HG03045 (cell line): ENCODE measurements around the gene CIITA.
"Not testable (repeated sequence)": the region's sequence is repeated elsewhere in the genome, so short reads cannot be mapped to it uniquely, and the experiment has no call there.

Experiments
- ATAC-seq: cut with Tn5 transposase; IDR thresholded peaks from one replicate; pipeline ENCODE4 v1.9.1; 2021; ENCODE audit warnings: mild to moderate bottlenecking, moderate library complexity; ENCODE audit not compliant: unreplicated experiment

Gene CIITA, protein sequence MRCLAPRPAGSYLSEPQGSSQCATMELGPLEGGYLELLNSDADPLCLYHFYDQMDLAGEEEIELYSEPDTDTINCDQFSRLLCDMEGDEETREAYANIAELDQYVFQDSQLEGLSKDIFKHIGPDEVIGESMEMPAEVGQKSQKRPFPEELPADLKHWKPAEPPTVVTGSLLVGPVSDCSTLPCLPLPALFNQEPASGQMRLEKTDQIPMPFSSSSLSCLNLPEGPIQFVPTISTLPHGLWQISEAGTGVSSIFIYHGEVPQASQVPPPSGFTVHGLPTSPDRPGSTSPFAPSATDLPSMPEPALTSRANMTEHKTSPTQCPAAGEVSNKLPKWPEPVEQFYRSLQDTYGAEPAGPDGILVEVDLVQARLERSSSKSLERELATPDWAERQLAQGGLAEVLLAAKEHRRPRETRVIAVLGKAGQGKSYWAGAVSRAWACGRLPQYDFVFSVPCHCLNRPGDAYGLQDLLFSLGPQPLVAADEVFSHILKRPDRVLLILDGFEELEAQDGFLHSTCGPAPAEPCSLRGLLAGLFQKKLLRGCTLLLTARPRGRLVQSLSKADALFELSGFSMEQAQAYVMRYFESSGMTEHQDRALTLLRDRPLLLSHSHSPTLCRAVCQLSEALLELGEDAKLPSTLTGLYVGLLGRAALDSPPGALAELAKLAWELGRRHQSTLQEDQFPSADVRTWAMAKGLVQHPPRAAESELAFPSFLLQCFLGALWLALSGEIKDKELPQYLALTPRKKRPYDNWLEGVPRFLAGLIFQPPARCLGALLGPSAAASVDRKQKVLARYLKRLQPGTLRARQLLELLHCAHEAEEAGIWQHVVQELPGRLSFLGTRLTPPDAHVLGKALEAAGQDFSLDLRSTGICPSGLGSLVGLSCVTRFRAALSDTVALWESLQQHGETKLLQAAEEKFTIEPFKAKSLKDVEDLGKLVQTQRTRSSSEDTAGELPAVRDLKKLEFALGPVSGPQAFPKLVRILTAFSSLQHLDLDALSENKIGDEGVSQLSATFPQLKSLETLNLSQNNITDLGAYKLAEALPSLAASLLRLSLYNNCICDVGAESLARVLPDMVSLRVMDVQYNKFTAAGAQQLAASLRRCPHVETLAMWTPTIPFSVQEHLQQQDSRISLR

DNA sequence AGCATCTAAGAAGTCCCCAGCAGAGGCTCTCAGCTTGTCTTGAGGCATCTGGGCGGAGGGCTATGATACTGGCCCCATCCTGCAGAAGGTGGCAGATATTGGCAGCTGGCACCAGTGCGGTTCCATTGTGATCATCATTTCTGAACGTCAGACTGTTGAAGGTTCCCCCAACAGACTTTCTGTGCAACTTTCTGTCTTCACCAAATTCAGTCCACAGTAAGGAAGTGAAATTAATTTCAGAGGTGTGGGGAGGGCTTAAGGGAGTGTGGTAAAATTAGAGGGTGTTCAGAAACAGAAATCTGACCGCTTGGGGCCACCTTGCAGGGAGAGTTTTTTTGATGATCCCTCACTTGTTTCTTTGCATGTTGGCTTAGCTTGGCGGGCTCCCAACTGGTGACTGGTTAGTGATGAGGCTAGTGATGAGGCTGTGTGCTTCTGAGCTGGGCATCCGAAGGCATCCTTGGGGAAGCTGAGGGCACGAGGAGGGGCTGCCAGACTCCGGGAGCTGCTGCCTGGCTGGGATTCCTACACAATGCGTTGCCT lies at the start of gene CIITA:
TSS of gene CIITA (plus strand) at position 404 of the 543 bp plus-strand sequence. CDS start at position 533, 129 bp downstream.
- peak; percentile 51 for ATAC-seq

DNA sequence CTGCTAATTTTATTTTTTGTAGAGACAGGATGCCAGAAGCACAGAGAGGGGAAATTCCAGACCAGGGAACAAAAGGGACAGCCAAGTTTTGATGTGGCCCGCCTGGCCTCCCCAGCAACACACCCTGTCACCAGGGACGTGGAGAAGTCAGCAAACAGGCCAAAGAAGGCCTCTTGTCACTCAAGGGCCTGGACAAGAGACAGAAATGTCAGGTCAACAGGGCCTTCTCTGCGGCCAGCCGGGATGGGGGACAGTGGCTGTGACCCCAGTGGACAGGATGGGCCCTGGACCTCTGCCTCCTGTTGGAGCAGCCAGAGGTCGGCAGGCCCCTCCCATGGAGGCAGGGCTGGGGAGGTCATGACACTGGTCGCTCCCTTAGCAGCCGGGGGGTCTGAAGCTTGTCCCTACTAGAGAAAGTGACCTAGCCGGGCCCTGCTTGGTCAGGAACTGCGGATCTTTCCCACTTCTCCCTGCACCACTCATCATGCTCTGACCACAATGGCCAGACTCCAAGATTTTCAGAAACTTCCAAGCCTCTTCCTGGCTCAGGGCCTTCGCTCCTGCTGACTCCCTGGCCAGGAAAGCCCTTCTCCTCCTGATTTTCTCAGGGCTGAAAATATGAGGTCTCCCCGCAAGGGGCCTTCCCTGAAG lies 49.2 kb upstream of the CIITA start:
- no peak for ATAC-seq

DNA sequence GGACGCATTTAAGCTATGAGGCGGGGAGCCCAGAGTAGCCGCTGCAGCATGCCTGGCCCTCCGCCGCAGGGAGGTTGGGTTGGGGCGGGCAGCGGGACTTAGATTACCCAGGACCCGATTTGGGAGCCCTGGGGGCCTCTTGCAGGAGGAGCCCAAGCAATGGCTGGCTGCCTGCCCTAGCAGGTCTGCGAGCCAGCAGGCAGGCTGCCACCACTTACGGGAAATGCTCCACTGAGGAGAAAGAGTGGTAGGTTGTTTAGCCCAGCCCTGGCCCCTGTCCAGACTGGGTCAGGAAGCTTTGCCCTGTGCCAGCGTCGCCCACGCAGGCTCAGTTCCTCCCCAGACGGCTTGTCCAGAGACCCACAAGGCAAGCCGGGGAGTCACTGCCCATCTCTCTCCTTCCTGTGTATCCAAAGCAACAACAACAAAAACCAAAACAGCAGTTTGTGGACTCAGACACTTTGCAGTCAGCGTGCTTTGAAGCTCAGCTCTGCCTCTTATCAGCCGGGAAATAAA lies 48.1 kb upstream of the CIITA start:
- no peak for ATAC-seq

DNA sequence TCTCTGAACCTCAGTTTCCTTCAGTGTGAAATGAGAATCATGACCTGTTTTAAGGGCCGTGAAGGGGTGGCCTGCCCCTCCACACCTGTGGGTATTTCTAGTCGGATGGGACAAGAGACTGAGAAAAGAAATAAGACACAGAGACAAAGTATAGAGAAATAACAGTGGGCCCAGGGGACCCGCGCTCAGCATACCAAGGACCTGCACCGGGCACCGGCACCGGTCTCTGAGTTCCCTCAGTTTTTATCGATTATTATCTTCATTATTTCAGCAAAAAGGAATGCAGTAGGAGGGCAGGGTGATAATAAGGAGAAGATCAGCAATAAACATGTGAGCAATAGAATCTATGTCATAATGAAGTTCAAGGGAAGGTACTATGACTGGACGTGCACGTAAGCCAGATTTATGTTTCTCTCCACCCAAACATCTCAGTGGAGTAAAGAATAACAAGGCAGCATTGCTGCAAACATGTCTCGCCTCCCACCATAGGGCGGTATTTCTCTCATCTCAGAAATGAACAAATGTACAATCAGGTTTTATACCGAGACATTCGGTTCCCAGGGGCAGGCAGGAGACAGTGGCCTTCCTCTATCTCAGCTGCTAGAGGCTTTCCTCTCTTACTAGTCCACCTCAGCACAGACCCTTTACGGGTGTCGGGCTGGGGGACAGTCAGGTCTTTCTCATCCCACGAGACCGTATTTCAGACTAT lies 47.5 kb upstream of the CIITA start:
- ATAC-seq, result not testable (repeated sequence)

DNA sequence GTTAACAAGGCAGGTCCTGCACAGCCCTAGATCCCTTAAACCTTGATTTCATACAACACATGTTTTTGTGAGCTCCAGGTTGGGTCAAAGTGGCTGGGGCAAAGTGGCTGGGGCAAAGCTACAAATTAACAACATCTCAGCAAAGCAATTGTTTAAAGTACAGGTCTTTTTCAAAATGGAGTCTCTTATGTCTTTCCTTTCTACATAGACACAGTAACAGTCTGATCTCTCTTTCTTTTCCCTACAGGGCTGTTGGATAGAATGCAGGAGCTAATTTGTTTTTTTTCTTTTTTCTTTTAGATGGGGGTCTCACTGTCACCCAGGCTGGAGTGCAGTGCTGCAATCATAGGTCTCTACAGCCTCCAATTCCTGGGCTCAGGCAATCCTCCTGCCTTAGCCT lies 46.8 kb upstream of the CIITA start:
- ATAC-seq, result not testable (repeated sequence)

DNA sequence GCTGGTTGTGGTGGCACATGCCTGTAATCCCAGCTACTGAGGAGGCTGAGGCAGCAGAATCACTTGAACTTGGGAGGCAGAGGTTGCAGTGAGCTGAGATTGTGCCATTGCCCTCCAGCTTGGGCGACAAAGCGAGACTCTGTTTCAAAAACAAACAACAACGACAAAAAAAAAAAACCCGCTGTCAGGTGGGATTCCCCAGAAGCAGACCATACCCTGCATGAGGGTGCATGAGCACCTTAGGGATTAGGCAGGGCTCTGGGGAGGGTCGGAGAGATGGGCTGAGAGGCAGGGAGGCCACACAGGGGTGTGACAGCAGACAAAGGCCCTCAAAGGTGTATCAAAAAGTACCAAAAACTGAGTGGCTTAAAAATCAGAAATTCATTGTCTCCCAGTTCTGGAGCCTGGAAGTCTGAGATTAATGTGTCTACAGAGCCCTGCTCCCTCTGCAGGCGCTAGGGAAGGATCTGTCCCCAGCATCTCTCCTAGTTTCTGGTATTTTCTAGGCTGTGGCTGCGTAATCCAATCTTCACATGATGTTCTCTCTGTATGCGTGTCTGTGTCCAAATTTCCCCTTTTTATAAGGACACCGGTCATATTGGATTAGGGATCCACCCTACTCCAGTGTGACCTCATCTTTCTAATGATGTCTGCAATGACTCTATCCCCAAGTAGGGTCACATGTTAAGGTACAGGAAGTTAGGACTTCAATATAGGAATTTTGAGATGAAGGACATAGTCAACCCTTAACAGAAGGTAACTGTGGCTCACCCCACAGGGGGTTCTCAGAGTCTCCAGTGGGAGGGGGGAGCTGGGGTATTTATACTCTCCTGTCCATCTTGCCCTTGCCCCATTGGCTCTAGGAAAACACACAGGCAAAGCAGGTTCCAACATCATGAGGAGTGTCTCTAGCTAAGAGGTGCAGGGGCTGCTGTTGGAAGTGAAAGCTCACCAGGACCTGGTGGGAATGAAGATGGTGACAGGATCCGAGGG lies 44.8 kb upstream of the CIITA start:
- ATAC-seq, result no peak

DNA sequence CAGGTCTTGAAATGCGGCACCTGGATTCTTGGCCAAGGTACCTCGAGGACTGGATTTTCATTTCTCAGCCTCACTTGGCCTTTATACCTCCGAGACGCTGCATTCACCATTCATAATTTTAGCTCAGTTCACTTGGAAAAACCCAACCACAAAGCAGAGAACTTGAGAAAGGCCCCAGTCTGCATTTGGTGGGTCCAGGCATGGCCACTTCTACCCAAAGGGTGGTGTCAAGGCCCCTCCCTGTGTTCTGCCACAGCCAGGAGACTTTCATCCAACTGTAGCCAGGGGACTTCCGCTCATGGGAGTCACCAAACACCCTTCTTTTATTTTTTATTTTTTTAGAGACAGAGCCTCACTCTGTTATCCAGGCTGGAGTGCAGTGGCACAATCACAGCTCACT lies 43.7 kb upstream of the CIITA start:
- ATAC-seq, result no peak

DNA sequence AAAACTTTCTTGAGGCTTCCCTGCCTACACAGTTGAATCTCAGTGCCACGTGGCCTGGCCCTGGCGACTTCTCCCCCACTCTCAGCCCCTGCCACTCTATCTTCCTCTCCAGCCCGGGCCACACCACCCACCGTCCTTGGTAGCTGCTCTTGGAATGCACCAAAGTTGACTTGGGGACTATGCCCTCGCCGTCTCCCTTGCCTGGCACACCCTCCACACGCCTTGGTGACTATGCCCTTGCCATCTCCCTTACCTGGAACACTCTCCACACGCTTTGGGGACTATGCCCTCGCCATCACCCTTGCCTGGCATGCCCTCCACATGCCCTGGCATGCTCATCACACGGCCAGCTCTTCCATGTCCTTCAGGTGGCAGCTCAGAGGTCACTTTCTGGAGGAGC lies 42.9 kb upstream of the CIITA start:
- ATAC-seq, result no peak

DNA sequence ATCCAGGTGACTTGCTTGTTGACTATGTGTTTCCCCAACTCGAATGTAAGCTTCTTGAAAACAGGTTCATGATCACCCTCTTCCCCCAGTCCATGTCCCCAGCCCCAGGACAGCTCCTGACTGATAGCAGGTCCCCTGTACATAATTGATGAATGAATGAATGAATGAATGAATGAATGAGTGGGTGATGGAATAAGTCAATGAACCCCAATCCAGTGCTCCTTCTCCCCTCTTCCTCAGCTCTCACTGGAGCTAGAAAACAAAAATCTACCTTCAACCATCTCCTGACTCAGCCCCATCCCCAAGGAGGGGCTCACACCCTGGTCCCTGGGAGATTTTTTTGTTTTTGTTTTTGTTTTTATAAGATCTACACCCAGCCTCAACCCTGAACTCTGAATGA lies 42.2 kb upstream of the CIITA start:
- no peak for ATAC-seq

DNA sequence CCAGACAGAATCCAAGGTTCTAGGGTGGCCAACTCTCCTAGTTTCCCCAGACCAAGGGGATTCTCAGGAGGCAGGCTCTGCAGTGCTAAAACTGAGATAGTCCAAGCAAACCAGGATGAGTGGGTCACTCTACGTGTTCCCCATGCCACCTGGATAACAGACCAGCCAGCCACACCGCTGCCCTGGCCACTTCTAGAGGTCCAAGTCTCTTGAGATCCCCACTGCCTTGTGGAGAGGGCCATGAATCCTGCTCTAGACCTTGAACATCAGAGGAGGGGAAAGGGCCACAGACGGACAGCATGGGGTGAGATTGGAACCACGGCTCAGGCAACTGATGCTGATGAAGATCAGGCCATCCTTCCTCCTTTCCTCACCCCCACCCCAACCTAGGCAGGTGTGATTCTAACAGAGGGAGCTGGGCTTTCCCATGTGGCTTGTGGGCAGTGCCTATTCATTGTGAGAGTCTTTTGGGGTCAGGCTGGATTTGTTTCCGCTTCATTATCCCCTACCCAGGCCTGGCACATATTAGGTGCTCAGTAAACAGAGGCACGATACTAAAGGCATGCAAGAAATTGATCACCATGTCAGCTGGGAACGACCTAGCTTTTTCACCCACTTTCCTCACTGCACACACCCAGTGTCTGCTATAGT lies 41.6 kb upstream of the CIITA start:
- ATAC-seq, result peak; percentile 32

DNA sequence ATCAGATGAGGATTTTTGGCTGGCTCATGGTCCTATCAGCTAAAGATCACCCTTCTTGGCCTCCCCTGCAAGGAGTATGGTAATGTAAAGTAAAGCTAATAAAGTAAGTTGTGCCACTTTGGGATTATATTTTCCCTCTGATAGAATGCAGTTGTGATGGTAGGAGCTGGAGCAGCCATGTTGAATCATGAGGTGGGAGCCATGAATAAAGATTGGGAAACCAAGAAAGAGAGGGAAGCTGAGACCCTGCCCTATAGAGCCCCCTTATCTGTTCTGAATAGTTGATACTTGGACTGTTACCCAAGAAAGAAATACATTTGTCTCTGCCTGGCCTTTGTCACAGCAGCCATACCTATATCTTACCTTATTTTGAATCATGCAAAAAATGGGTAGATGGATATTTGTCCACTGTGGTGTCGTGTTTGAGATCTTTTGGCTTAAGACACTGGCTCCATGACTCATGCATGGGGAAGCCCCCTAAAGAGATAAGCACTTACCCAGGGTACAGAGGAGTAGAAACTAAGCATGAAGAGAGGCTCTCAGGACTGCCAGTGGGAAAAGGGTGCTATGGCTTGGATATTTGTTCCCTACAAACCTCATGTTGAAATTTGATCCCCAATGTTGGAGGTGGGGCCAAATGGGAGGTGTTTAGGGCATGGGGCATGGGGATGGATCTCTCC lies 40.7 kb upstream of the CIITA start:
- no peak for ATAC-seq

DNA sequence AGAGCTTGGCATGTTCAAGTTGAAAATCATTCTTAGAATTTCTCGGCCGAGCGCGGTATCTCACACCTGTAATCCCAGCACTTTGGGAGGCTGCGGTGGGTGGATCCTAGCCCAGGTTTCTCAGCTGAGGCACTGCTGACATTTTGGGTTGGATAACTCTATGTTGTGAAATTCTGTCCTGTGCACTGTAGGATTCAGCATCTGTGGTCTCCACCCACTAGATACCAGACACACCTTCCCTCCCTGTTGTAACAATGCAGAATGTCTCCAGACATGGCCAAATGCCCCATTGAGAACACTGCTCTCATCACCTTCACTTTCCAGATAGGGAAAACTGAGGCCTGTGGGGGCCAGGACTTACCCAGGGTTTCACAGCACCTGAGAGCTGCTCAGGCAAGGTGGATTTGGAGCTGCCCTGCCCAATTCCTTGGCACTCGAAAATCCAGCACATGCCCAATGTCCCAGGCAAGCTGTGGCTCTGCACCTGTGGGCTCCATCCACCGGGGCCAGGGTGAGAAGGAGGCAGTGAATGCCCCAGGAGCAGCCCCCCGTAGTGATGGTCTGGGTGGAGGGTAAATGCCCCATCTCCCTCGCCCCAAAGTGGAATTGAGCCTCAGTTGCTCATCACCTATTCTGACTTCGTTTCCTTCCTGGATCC lies 38.3 kb upstream of the CIITA start:
- ATAC-seq, result no peak

DNA sequence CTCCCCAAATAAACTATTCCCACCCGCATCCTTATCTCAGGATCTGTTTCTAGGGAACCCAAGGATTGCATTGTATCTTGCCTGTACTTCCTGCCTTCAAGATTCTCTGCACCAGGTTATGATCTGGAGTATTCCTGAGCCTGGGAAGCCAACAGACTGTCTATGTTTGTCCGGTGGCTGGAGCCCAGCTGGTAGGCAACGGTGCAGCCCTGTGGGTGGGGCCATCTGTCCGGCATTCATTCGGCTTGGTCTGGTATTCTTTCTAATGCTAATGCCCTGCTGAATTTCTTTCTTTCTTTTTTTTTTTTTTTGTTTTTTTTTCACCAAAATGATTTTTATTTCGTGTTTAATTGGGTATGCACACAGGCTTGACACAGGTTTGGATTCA lies 37.7 kb upstream of the CIITA start:
- no peak for ATAC-seq

DNA sequence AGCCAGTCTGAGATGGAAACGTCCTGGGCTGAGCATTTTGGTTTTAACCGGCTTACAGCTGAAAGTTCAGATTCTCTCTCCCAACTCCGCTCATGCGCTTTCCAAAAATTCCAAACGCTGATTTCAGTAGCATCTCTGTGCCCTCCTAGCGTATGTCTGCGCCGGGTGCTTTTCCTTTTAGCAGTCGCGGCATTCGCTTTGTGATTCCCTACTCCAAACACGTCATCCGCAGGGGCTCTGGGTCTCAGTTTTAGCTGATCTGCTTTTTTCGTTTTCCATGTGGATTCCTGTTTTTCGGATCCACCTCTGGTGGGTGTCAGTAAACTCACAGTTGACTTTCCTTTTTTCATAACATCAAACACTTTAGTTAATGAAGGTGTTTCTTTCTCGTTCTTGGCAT lies 36.3 kb upstream of the CIITA start:
- no peak for ATAC-seq

DNA sequence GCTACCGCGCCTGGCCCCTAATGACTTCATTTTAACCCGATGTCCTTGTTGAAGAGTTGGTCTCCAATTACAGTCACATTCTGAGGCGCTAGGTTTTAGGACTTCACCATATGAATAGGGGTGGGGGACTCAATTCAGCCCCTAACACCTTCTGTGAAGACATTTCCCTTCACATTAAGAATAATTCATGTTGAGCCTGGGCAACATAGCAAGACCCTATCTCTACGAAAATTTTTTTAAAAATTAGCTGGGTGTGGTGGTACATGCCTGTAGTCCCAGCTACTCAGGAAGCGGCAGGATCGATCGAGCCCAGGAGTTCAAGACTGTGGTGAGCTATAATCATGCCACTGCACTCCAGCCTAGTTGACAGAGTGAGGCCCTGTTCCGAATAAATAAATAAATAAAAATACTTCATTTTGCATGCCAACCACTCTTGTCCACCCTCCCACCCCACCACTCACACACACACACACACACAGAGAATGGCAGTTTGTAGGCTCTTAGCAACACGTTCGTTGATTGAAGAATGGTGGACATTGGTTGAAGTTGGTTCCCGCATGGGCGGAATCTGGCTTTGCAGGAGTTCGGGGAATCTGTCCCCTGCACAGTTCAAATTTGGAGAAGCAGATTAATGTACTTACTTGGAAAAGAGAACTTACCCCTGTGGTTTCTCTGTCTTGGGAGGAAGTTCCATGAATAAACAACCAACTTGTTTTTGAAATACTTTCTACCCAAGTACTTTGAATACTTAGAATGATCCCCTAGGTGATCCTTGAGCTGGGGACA lies 30.6 kb upstream of the CIITA start:
- no peak for ATAC-seq

DNA sequence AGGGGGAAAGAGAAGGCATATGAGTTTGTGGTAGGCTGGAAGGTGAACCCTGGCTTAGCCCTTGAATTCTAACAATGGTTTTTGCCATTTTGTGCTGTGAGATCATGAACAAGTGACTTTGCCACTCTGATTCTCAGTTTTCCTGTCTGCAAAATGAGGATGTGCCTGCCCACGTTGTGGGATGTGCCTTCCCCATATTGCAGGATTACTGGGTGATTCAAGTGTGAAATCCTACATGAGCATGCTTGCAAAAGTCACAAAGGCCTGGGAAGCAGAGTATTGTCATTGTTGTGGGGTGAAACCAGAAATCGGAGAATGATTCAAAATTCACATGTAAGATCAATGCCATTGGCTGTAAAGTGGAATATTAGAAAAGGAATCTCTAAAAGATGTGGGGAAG lies 29.8 kb upstream of the CIITA start:
- ATAC-seq, result no peak
